B cell (primary cell): Measurements from ENCODE around the gene MAU2. TPM values are rescaled to one million over a fixed set of nuclear protein-coding genes. Genes with fewer than 3 reads are reported as not detected.

Experiments used
- ATAC-seq: fragments of 200-7000 bp; cut with Tn5 transposase; one replicate; pipeline ENCODE4 v1.10.0; 2021; ENCODE audit warnings: low read depth, mild to moderate bottlenecking, moderate number of reproducible peaks, moderate library complexity
- CTCF ChIA-PET: fragments of 350-600 bp; sonication (Branson Sonifier 250); formaldehyde crosslinking; loops from one replicate; lab custom pipeline; 2021; ENCODE audit warnings: antibody characterized with exemption, inconsistent platforms; lab: Charles Lee
- POLR2A ChIA-PET: fragments of 350-600 bp; sonication (Branson Sonifier 250); formaldehyde crosslinking; loops from one replicate; lab custom pipeline; 2021; ENCODE audit warnings: antibody characterized with exemption; lab: Charles Lee
- DNase-seq: peaks from one replicate; pipeline ENCODE4 v3.0.0; 2013
- H2AFZ ChIP-seq: 2 replicates; pipeline ENCODE4 v1.6.1; 2012; ENCODE audit warnings: mild to moderate bottlenecking, low read depth, low read length; ENCODE audit not compliant: insufficient read depth, poor library complexity, severe bottlenecking
- H3K27ac ChIP-seq, 2 donors: 1 replicate in 1 of 2; 2 replicates in 1 of 2; pipeline ENCODE4 v1.5.1; 2012 to 2013; ENCODE audit warnings: low read length in 2 of 2, mild to moderate bottlenecking in 2 of 2, moderate library complexity in 1 of 2
- H3K27me3 ChIP-seq, 4 experiments: fragments of 200-600 bp in 1 of 4; sonication (generic) in 1 of 4; replicated peaks in 1 of 4; 1 replicate in 2 of 4; 2 replicates in 2 of 4; pipeline versions ENCODE4 v1.6.1 to v1.7.0; 2013 to 2016; ENCODE audit warnings: low read length in 3 of 4, mild to moderate bottlenecking in 2 of 4, mixed read lengths in 1 of 4, moderate library complexity in 1 of 4; ENCODE audit not compliant: insufficient read depth in 4 of 4, control insufficient read depth in 3 of 4; ENCODE audit errors: control extremely low read depth in 1 of 4
- H3K36me3 ChIP-seq, 2 experiments: replicated peaks in 1 of 2; 1 replicate in 1 of 2; 2 replicates in 1 of 2; pipeline versions ENCODE4 v1.6.1 to v1.7.1; 2013; ENCODE audit warnings: low read length in 1 of 2; ENCODE audit not compliant: insufficient read depth in 2 of 2, control insufficient read depth in 1 of 2; ENCODE audit errors: control extremely low read depth in 1 of 2, extremely low read depth in 1 of 2
- H3K4me1 ChIP-seq, 2 donors: fragments of 200-600 bp in 1 of 2; sonication (generic) in 1 of 2; 1 replicate in 1 of 2; 2 replicates in 1 of 2; pipeline versions ENCODE4 v1.5.1 to v1.6.1; 2013 to 2017; ENCODE audit warnings: low read length in 2 of 2; ENCODE audit not compliant: control insufficient read depth in 2 of 2, insufficient read depth in 2 of 2
- H3K4me2 ChIP-seq: replicated peaks from 2 replicates; pipeline ENCODE3; 2012; ENCODE audit warnings: mild to moderate bottlenecking, low read depth, low read length; ENCODE audit not compliant: poor library complexity, severe bottlenecking
- H3K4me3 ChIP-seq, 5 experiments: fragments of 200-600 bp in 1 of 5; sonication (generic) in 1 of 5; 1 replicate in 3 of 5; 2 replicates in 2 of 5; pipeline versions ENCODE4 v1.5.1 to v1.7.0; 2011 to 2016; ENCODE audit warnings: low read length in 4 of 5, mild to moderate bottlenecking in 4 of 5, low read depth in 2 of 5, control low read depth in 1 of 5, moderate library complexity in 1 of 5; ENCODE audit not compliant: insufficient read depth in 1 of 5; ENCODE audit errors: control extremely low read depth in 1 of 5, extremely low read depth in 1 of 5
- H3K79me2 ChIP-seq: fragments of 200-600 bp; sonication (generic); one replicate; pipeline ENCODE4 v1.6.0; 2016; ENCODE audit warnings: low read length; ENCODE audit not compliant: control insufficient read depth, insufficient read depth
- H3K9ac ChIP-seq: fragments of 200-600 bp; sonication (generic); 2 replicates; pipeline ENCODE4 v1.6.1; 2017; ENCODE audit warnings: mild to moderate bottlenecking, low read length, moderate library complexity
- H3K9me3 ChIP-seq, 3 donors: one replicate each; pipeline versions ENCODE4 v1.6.1 to v1.7.1; 2013; ENCODE audit warnings: low read length in 2 of 3; ENCODE audit not compliant: control insufficient read depth in 2 of 3, insufficient read depth in 1 of 3; ENCODE audit errors: control extremely low read depth in 1 of 3
- H4K20me1 ChIP-seq: 2 replicates; pipeline ENCODE4 v1.6.0; 2012; ENCODE audit warnings: mild to moderate bottlenecking, low read length; ENCODE audit not compliant: insufficient read depth, control insufficient read depth, poor library complexity, severe bottlenecking
- H3K27ac Mint-ChIP-seq: one replicate; pipeline ENCODE4 v1.8.0; 2021; ENCODE audit warnings: mixed read lengths
- H3K27me3 Mint-ChIP-seq: one replicate; pipeline ENCODE4 v1.8.0; 2021; ENCODE audit warnings: mixed read lengths
- H3K4me1 Mint-ChIP-seq: one replicate; pipeline ENCODE4 v1.8.0; 2021; ENCODE audit warnings: mixed read lengths
- H3K4me3 Mint-ChIP-seq: one replicate; pipeline ENCODE4 v1.8.0; 2021; ENCODE audit warnings: mixed read lengths
- H3K9me3 Mint-ChIP-seq: one replicate; pipeline ENCODE4 v1.8.0; 2022; ENCODE audit warnings: mixed read lengths; ENCODE audit not compliant: insufficient read depth
- CTCF ChIP-seq: fragments of 200-600 bp; IDR thresholded peaks from one replicate; pipeline ENCODE4 v1.8.0; 2022; ENCODE audit warnings: antibody characterized with exemption, mild to moderate bottlenecking
- EZH2 ChIP-seq: IDR thresholded peaks from 2 replicates; pipeline ENCODE4 v1.6.1; 2012; ENCODE audit warnings: borderline replicate concordance, low read depth, mild to moderate bottlenecking, moderate library complexity, low read length; ENCODE audit not compliant: insufficient read depth, poor library complexity, severe bottlenecking
- WGBS: methylation state at CpG from one replicate; pipeline ENCODE4 v1.1.5; 2013; ENCODE audit warnings: missing lambda C conversion rate; ENCODE audit not compliant: insufficient coverage; 5-methylcytosine and 5-hydroxymethylcytosine counted together
- intact Hi-C: fragments of 100-400 bp; cut with micrococcal nuclease; formaldehyde crosslinking; loops from one replicate; pipeline ENCODE4 v1.10.0; 2022
- polyA plus RNA-seq: library from polyadenylated mRNA; depleted of rRNA; stranded (reverse); fragments of >200 nt; gene quantifications from 2 replicates; pipeline ENCODE4 v1.2.3, GENCODE V29; 2012
- total RNA-seq, 2 donors: library from RNA; stranded (reverse); fragments of 120-200 nt in 1 of 2; gene quantifications; 1 replicate in 1 of 2; 2 replicates in 1 of 2; pipeline versions ENCODE4 v1.2.3 to v1.2.4, GENCODE V29; 2013 to 2022

Gene MAU2
- total and polyA plus RNA-seq, 2 donors (not counting 1 experiment from before 2014, with no cell fraction given): 87.7 to 199 TPM

DNA sequence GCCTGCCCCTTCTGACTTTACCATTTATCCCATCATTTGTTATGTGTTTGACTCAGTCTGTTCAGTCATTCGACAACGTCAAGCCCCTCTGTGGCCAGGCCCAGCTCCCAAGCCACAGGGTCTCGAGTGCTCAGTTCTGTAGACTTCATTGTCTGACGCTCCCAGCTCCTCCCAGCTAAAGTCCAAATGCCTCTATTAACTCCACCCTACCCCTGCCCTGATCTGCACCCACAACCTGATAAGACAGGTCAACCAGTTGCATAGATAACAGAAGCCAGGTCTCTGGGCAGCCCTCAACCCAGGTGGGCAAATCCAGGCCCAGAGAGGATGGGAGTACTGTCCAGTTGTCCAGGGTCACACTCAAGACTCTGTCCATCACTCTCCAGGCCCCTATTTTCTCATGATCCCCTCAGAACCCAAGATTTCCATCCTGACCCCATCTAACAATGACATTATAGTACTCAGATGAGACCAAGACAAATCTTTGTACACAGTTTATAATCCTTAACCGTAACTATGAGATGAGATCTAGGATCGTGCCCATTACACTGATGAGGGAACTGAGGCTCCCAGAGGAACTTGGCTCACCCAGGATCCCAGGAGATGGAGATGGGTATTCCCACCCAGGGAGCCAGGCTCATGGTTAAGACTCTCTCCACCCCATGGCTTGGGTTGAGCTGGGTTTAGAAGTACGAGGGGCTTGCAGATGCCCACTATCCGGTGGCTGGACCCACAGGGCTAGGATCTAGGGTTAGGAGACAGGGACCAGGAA is 48.6 kb upstream of the MAU2 start:
- Histone ChIP-seq H4K20me1 (no peaks in the 10 kb centered on the region), H2AFZ (no peak overlapping the region), H3K36me3 (peaks cover 0 to 8% of the 10 kb centered on the region in 2 experiments), H3K79me2 (no peaks in the 10 kb centered on the region), H3K4me3 (no peak overlapping the region), H3K9ac (no peak overlapping the region), H3K27ac (no peak overlapping the region), H3K4me1 (peaks cover 0 to 5% of the 10 kb centered on the region in 2 donors), H3K27me3 (peaks cover 0 to 23% (median 0%) of the 10 kb centered on the region in 4 experiments), H3K9me3 (peaks cover 0 to 4% (median 0%) of the 10 kb centered on the region in 3 donors), H3K4me2 (no peak overlapping the region)
- TF ChIP-seq EZH2: no peak
- Mint-ChIP-seq H3K27ac (no peak overlapping the region), H3K4me3 (no peak overlapping the region), H3K4me1 (peaks cover 5% of the 10 kb centered on the region), H3K27me3 (peaks cover 21% of the 10 kb centered on the region), H3K9me3 (no peaks in the 10 kb centered on the region)
- ATAC-seq: no peak
- CTCF ChIA-PET: no interaction called here
- intact Hi-C loops: no loop called here
- WGBS: 87% methylated on average over 6 of the region's 8 CpGs
- no peak for DNase-seq
- POLR2A ChIA-PET: no interaction called here

DNA sequence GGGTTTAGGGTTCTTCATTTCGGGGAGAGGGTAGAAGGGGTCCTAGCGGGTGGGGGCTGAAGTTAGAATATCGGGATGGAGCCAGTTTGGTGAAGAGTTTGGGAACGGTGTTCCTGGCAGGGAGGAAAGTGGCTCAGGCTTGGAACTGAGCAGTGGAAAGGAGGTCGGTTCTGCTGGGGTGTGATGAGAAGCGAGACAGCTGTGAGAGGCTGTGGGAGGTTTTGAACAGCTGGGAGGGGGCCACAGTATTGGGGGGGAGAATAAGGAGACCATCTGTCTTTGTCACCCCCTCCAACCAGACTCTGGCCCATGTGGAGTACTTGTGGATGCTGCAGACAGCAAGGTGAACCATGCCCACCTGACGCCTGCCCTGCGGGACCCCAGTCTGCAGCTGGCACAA is 46.5 kb upstream of the MAU2 start:
- Histone ChIP-seq H2AFZ (no peak overlapping the region), H3K27ac (no peak overlapping the region), H4K20me1 (no peaks in the 10 kb centered on the region), H3K4me1 (peaks cover 0 to 5% of the 10 kb centered on the region in 2 donors), H3K4me3 (no peak overlapping the region), H3K36me3 (peaks cover 0 to 28% of the 10 kb centered on the region in 2 experiments), H3K9me3 (no peaks in the 10 kb centered on the region), H3K9ac (no peak overlapping the region), H3K27me3 (peaks cover 0 to 23% (median 0%) of the 10 kb centered on the region in 4 experiments), H3K4me2 (no peak overlapping the region), H3K79me2 (no peaks in the 10 kb centered on the region)
- no peak overlapping the region for H3K4me3 Mint-ChIP-seq
- no peak for TF ChIP-seq CTCF
- H3K9me3 Mint-ChIP-seq: no peaks in the 10 kb centered on the region
- CTCF ChIA-PET: no interaction called here
- DNase-seq (no peak), ATAC-seq (no peak)
- intact Hi-C loops: no loop called here
- WGBS: 96% methylated on average over 6 of the region's 8 CpGs
- peaks cover 21% of the 10 kb centered on the region for H3K27me3 Mint-ChIP-seq
- peaks cover 5% of the 10 kb centered on the region for H3K4me1 Mint-ChIP-seq
- POLR2A ChIA-PET: no interaction called here
- H3K27ac Mint-ChIP-seq: no peak overlapping the region
